ENCODE results near the gene KRTAP5-1.

- no peak for TF ChIP-seq POLR2A (IDR thresholded peaks at IDR 0.05; ENCODE audit: low read depth, low read length)
- no peak for TF ChIP-seq POLR2AphosphoS5 (IDR thresholded peaks at IDR 0.05; ENCODE audit: low read depth, low read length)
Measured at GRCh38 chr11:1549338-1550330, 35.4 kb downstream of the KRTAP5-1 start.

Measured in GM12891 (cell line).